ENCODE measurements around the gene OLFM2. TPM values are rescaled to one million over a fixed set of nuclear protein-coding genes. Genes with fewer than 3 reads are reported as not detected.

OLFM2 gene
- total and polyA plus RNA-seq, 9 of the 15 experiments (the other 6 are each of a cell fraction or from before 2014, with no cell fraction given): 0.10 to 0.33 (median 0.23) TPM; not detected in 4

DNA sequence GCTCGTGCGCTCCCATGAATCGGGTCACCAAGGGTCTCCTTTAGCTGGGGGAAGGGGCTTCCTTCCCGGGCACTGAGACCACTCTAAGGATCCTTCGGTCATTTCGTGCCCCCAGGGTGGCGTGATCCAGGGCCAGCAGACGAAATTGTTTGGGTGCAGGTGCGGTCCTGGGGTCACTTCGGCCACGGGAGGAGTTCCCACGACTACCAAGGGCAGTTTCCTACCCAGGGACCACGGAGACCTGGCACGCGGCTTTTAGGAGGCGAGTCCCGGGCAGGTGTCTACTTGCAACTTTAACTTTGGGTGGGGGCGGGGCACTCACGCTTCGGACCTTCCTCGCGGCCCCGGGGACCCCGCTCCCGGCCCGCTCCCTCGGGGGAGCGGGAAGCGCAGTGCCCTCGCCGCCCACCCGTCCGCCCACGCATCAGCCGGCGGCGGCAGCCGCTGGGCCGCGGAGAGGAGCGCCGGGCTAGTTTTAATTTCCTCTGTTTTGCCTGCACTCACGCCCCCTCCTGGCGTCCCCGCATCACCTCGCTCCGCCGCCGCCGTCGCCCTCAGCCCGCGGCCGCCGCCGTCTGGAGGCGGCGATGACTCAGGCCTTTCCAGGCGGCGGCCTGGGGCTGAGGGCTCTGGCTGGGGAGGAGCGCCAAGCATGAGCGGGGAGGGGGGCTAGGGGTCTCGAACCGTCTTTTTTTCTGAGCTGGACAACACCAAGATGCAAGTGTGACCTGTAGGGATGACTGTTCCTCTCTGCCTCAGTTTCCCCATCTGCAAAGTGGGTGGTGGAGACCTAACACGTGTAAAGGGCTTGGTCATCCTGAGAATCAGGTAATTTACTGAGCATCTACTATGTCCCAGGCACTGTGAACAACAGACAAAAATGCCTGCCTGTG, 21.8 kb downstream of the OLFM2 start (continued):
- no peak for TF ChIP-seq RBM15 (IDR thresholded peaks at IDR 0.05; ENCODE audit: insufficient read depth, low read length)
- TF ChIP-seq PHTF2 (CRISPR knock-in tag; IDR thresholded peaks at IDR 0.05): no peak
- TF ChIP-seq, protein P1, sequence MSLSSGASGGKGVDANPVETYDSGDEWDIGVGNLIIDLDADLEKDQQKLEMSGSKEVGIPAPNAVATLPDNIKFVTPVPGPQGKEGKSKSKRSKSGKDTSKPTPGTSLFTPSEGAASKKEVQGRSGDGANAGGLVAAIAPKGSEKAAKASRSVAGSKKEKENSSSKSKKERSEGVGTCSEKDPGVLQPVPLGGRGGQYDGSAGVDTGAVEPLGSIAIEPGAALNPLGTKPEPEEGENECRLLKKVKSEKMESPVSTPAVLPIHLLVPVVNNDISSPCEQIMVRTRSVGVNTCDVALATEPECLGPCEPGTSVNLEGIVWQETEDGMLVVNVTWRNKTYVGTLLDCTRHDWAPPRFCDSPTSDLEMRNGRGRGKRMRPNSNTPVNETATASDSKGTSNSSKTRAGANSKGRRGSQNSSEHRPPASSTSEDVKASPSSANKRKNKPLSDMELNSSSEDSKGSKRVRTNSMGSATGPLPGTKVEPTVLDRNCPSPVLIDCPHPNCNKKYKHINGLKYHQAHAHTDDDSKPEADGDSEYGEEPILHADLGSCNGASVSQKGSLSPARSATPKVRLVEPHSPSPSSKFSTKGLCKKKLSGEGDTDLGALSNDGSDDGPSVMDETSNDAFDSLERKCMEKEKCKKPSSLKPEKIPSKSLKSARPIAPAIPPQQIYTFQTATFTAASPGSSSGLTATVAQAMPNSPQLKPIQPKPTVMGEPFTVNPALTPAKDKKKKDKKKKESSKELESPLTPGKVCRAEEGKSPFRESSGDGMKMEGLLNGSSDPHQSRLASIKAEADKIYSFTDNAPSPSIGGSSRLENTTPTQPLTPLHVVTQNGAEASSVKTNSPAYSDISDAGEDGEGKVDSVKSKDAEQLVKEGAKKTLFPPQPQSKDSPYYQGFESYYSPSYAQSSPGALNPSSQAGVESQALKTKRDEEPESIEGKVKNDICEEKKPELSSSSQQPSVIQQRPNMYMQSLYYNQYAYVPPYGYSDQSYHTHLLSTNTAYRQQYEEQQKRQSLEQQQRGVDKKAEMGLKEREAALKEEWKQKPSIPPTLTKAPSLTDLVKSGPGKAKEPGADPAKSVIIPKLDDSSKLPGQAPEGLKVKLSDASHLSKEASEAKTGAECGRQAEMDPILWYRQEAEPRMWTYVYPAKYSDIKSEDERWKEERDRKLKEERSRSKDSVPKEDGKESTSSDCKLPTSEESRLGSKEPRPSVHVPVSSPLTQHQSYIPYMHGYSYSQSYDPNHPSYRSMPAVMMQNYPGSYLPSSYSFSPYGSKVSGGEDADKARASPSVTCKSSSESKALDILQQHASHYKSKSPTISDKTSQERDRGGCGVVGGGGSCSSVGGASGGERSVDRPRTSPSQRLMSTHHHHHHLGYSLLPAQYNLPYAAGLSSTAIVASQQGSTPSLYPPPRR (CRISPR knock-in tag; IDR thresholded peaks at IDR 0.05; ENCODE audit: borderline replicate concordance): no peak
- TF ChIP-seq, protein P2, sequence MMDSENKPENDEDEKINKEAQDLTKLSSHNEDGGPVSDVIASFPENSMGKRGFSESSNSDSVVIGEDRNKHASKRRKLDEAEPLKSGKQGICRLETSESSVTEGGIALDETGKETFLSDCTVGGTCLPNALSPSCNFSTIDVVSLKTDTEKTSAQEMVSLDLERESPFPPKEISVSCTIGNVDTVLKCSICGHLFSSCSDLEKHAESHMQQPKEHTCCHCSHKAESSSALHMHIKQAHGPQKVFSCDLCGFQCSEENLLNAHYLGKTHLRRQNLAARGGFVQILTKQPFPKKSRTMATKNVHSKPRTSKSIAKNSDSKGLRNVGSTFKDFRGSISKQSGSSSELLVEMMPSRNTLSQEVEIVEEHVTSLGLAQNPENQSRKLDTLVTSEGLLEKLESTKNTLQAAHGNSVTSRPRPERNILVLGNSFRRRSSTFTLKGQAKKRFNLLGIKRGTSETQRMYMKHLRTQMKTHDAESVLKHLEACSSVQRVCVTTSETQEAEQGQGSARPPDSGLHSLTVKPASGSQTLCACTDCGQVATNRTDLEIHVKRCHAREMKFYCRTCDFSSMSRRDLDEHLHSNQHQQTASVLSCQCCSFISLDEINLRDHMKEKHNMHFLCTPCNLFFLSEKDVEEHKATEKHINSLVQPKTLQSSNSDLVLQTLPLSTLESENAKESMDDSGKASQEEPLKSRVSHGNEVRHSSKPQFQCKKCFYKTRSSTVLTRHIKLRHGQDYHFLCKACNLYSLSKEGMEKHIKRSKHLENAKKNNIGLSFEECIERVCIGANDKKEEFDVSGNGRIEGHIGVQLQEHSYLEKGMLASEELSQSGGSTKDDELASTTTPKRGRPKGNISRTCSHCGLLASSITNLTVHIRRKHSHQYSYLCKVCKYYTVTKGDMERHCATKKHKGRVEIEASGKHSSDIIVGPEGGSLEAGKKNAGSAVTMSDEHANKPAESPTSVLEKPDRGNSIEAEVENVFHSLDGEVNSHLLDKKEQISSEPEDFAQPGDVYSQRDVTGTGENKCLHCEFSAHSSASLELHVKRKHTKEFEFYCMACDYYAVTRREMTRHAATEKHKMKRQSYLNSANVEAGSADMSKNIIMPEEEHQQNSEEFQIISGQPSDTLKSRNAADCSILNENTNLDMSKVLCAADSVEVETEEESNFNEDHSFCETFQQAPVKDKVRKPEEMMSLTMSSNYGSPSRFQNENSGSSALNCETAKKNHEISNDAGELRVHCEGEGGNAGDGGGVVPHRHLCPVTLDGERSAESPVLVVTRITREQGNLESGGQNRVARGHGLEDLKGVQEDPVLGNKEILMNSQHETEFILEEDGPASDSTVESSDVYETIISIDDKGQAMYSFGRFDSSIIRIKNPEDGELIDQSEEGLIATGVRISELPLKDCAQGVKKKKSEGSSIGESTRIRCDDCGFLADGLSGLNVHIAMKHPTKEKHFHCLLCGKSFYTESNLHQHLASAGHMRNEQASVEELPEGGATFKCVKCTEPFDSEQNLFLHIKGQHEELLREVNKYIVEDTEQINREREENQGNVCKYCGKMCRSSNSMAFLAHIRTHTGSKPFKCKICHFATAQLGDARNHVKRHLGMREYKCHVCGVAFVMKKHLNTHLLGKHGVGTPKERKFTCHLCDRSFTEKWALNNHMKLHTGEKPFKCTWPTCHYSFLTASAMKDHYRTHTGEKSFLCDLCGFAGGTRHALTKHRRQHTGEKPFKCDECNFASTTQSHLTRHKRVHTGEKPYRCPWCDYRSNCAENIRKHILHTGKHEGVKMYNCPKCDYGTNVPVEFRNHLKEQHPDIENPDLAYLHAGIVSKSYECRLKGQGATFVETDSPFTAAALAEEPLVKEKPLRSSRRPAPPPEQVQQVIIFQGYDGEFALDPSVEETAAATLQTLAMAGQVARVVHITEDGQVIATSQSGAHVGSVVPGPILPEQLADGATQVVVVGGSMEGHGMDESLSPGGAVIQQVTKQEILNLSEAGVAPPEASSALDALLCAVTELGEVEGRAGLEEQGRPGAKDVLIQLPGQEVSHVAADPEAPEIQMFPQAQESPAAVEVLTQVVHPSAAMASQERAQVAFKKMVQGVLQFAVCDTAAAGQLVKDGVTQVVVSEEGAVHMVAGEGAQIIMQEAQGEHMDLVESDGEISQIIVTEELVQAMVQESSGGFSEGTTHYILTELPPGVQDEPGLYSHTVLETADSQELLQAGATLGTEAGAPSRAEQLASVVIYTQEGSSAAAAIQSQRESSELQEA (IDR thresholded peaks at IDR 0.05; ENCODE audit: low read depth): no peak
- TF ChIP-seq EWSR1 (IDR thresholded peaks at IDR 0.05; ENCODE audit: borderline replicate concordance, low read depth, partially characterized antibody): no peak
- no peak for TF ChIP-seq CAMTA2 (CRISPR knock-in tag; conservative IDR thresholded peaks at IDR 0.05)
- TF ChIP-seq BACH1 (tag; IDR thresholded peaks at IDR 0.05): no peak
- TF ChIP-seq, protein P3, sequence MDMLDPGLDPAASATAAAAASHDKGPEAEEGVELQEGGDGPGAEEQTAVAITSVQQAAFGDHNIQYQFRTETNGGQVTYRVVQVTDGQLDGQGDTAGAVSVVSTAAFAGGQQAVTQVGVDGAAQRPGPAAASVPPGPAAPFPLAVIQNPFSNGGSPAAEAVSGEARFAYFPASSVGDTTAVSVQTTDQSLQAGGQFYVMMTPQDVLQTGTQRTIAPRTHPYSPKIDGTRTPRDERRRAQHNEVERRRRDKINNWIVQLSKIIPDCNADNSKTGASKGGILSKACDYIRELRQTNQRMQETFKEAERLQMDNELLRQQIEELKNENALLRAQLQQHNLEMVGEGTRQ (CRISPR knock-in tag; IDR thresholded peaks at IDR 0.05): no peak
- peak; percentile 16 for TF ChIP-seq BRD9 (IDR thresholded peaks at IDR 0.05; ENCODE audit: low read depth, partially characterized antibody)
- TF ChIP-seq PTTG1 (tag; IDR thresholded peaks at IDR 0.05; ENCODE audit: low read depth): no peak
- TF ChIP-seq, protein P4, sequence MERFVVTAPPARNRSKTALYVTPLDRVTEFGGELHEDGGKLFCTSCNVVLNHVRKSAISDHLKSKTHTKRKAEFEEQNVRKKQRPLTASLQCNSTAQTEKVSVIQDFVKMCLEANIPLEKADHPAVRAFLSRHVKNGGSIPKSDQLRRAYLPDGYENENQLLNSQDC (CRISPR knock-in tag; IDR thresholded peaks at IDR 0.05): peak; percentile 50; the same call in 1 of the 2 replicates
- no peak for TF ChIP-seq RHOXF2B (CRISPR knock-in tag; conservative IDR thresholded peaks at IDR 0.05)
- TF ChIP-seq ZNF436 (CRISPR knock-in tag; IDR thresholded peaks at IDR 0.05): no peak
